LNCaP clone FGC (cell line): ENCODE data around the gene SUMO3.
A peak's percentile ranks its signal among the peaks of the same experiment; 100 is the strongest.

Experiments
- DNase-seq: peaks from one replicate; pipeline ENCODE4 v3.0.0-alpha.2; 2011; ENCODE audit warnings: low read depth
- H3K4me3 ChIP-seq: 2 replicates; pipeline ENCODE4 v1.5.1; 2011; ENCODE audit warnings: mild to moderate bottlenecking, low read depth, low read length, control low read depth
- CTCF ChIP-seq: IDR thresholded peaks from 2 replicates; pipeline ENCODE4 v1.5.1; 2012; ENCODE audit warnings: mild to moderate bottlenecking; ENCODE audit not compliant: control insufficient read depth, insufficient read depth; ENCODE audit errors: extremely low read depth

SUMO3 gene

GRCh38 chr21:44802396-44803153, 15.3 kb downstream of the SUMO3 start:
- peak overlapping the region; percentile 92 for H3K4me3 ChIP-seq
- no peak for TF ChIP-seq CTCF
- no peak for DNase-seq

DNA sequence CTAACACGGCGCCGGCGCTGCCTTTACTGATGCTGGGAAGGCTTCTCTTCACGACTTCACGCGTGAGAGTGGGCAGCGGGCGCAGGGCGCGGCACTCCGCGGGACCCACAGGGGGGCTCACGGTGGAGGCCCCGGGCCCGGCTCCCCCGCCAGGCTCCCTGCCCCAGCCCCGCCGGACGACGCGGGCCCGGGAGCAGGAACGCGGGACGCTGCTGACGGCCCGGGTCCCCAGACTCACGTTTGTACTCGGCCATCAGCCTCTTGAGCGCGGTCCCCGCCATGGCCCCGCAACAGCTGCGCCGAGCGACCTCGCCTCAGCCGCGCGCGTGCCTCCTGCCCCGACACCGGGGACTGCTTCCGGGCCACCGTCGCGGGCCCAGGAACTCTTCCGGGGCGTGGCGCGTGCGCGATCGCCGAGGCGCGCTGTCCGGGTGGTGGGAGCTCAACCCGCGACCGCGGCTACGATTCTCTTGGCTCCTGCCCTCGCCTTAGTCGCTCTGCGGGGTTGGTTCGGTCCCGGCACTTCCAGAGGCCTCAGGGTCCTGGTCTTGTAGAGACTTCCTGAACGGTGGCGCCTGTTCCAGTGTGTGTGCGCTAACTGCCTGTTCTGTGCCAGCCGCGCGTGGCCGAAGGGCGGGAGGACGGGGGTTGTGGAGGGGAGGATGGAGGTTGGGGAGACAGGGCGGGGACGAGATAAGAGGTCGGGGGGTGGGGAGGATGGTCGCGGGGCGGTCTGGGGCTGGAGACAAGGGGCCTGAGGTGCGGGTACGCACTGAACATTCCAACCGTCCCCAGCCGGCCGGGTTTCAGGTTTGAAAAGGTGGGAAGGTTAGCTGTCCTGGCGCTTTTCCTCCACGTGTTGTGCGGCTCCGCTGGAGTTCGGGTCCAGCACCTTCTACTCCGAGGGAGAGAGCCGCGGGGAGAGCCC, 16.1 kb downstream of the SUMO3 start, which contains the start of gene UBE2G2:
TSS of gene UBE2G2 (minus strand) at position 353 of the 928 bp plus-strand sequence. CDS start at position 281, 72 bp downstream.
- no peak for TF ChIP-seq CTCF
- no peak for DNase-seq
- H3K4me3 ChIP-seq: peak within 1 kb of the TSS; percentile 92

DNA sequence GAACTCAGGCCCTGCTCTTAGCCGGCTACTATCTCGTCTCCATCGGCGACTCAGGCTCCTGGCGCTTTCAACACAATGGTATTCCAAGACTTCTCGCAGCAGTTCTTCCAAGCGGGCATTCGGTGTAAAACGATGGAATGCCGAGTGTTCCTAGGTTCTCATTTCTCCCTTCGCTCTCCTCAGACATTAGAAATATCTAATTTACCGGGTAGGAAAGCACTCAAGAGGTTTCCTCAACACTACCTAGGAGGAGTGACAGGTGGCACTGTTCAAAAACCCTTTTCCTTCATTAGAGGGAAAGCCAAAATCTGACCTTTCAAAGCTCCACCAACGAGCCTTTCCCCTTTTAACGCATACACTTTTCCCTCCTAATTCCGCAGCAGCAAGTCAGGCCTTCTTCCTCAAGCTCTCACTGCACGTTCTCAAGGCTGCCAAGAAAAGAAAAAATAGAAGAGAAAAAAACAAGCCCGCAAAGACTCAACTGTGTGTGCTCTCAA, 16.8 kb downstream of the SUMO3 start:
- DNase-seq: no peak
- peak; percentile 54 for TF ChIP-seq CTCF
- peak overlapping the region; percentile 92 for H3K4me3 ChIP-seq

GRCh38 chr21:44800103-44800502, 17.8 kb downstream of the SUMO3 start:
- DNase-seq: no peak

GRCh38 chr21:44799646-44800045, 18.2 kb downstream of the SUMO3 start:
- no peak for DNase-seq
- H3K4me3 ChIP-seq: no peak overlapping the region; the same call in 1 of the 2 replicates
- no peak for TF ChIP-seq CTCF

More at GRCh38 chr21:44800103-44800502, 17.8 kb downstream of the SUMO3 start:
- TF ChIP-seq CTCF: peak; percentile 67
- H3K4me3 ChIP-seq: peak overlapping the region; percentile 92

- no peak for TF ChIP-seq CTCF
- no peak for DNase-seq
- H3K4me3 ChIP-seq: no peak overlapping the region
Measured at GRCh38 chr21:44797775-44798174, 20.1 kb downstream of the SUMO3 start.
